Astrocyte (in vitro differentiated cells and primary cell): ENCODE measurements around the gene LIN37.
"Not testable (repeated sequence)": the region's sequence is repeated elsewhere in the genome, so short reads cannot be mapped to it uniquely, and the experiment has no call there.

ENCODE experiments used
- CTCF ChIP-seq: IDR thresholded peaks from 2 replicates; pipeline ENCODE4 v1.5.1; 2011; ENCODE audit warnings: low read depth, mild to moderate bottlenecking, inconsistent platforms, low read length, moderate library complexity; ENCODE audit not compliant: insufficient read depth
- EZH2 ChIP-seq: IDR thresholded peaks from 2 replicates; pipeline ENCODE4 v1.6.1; 2012; ENCODE audit warnings: mild to moderate bottlenecking, low read length, inconsistent platforms; ENCODE audit not compliant: insufficient read depth

- not testable (repeated sequence) for TF ChIP-seq EZH2, CTCF
Observed at GRCh38 chr19:35724132-35724531, 24.2 kb upstream of the LIN37 start.
